NCI-H2196 (cell line): ENCODE data around the gene MGME1.
"Not testable (repeated sequence)": the region's sequence is repeated elsewhere in the genome, so short reads cannot be mapped to it uniquely, and the experiment has no call there.

ENCODE experiments used
- DNase-seq: peaks from one replicate; lab custom pipeline; 2025; ENCODE audit not compliant: unreplicated experiment; lab: John Stamatoyannopoulos, UW

The MGME1 gene

GRCh38 chr20:18018100-18018499 lies 49.3 kb downstream of the MGME1 start:
- no peak for DNase-seq

- no peak for DNase-seq
Measured at GRCh38 chr20:18019068-18019467, 50.2 kb downstream of the MGME1 start.

GRCh38 chr20:18020931-18021330 lies 52.1 kb downstream of the MGME1 start:
- no peak for DNase-seq

- DNase-seq, result no peak
Measured at GRCh38 chr20:18024606-18025127, 55.8 kb downstream of the MGME1 start.

- DNase-seq, result not testable (repeated sequence)
Measured at GRCh38 chr20:18027011-18027410, 58.2 kb downstream of the MGME1 start.

GRCh38 chr20:18030020-18030419 lies 61.2 kb downstream of the MGME1 start:
- no peak for DNase-seq

GRCh38 chr20:18031050-18031449 lies 62.2 kb downstream of the MGME1 start:
- DNase-seq, result no peak

- no peak for DNase-seq
Measured at GRCh38 chr20:18031888-18032509, 63.2 kb downstream of the MGME1 start.

GRCh38 chr20:18032977-18033892 lies 64.4 kb downstream of the MGME1 start:
- DNase-seq, result no peak

GRCh38 chr20:18034039-18034438 lies 65.2 kb downstream of the MGME1 start:
- no peak for DNase-seq

- DNase-seq, result no peak
Measured at GRCh38 chr20:18039063-18039462, 70.2 kb downstream of the MGME1 start.
